ENCODE results near the gene MYPOP.

The MYPOP gene

DNA sequence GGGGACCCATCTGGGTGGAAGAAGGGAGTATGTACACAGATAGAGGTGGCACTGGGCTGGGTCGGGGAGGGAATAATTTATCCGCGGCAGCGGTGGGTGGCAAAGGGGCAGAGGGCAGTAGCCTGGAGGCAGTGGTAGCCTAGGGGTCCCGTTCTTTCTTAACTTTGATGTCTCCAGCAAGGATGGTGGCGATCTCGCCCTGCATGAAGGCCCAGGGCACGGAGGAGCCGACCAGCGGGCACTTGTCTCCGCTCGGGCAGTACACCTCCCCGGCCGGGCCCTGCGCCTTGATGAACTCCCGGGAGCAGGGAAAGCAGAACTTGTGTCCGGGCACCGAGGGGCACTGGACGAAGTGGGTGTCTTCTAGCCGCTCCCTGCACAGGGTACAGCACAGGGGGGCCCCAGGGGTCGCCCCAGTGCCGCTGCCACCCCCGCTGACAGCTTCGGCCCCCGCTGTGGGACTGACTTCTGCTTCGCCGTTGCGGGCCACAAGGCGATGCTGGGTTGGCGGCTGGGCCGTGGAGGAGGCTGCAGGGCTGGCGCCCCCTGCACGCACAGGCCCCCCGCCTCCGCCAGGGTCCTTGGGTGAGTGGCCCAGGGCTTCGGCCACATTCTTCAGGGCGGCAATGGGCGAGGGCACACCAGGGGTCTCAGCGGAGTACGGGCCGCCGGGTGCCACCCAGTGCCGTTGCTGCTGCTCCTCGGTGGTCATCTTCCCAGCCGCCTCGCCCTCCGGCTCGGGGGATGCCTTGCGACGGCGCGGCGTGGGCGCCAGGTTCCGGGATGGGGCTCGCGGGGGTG, 18.3 kb downstream of the MYPOP start:
- TF ChIP-seq, protein P1, sequence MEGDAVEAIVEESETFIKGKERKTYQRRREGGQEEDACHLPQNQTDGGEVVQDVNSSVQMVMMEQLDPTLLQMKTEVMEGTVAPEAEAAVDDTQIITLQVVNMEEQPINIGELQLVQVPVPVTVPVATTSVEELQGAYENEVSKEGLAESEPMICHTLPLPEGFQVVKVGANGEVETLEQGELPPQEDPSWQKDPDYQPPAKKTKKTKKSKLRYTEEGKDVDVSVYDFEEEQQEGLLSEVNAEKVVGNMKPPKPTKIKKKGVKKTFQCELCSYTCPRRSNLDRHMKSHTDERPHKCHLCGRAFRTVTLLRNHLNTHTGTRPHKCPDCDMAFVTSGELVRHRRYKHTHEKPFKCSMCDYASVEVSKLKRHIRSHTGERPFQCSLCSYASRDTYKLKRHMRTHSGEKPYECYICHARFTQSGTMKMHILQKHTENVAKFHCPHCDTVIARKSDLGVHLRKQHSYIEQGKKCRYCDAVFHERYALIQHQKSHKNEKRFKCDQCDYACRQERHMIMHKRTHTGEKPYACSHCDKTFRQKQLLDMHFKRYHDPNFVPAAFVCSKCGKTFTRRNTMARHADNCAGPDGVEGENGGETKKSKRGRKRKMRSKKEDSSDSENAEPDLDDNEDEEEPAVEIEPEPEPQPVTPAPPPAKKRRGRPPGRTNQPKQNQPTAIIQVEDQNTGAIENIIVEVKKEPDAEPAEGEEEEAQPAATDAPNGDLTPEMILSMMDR (IDR thresholded peaks at IDR 0.05; ENCODE audit: low read depth, low read length) = no peak
- H3K4me3 ChIP-seq (replicated peaks in 1 of 2; ENCODE audit: low read depth in 2 of 2, low read length in 2 of 2) = no peak overlapping the region
- DNase-seq (ENCODE audit: low read depth in 2 of 2) = no peak

GRCh38 chr19:45883586-45883880, 18.9 kb downstream of the MYPOP start:
- TF ChIP-seq, protein P1 (IDR thresholded peaks at IDR 0.05; ENCODE audit: low read depth, low read length) = no peak
- no peak for DNase-seq (ENCODE audit: low read depth in 2 of 2)
- H3K4me3 ChIP-seq (replicated peaks in 1 of 2; ENCODE audit: low read depth in 2 of 2, low read length in 2 of 2) = no peak overlapping the region

GRCh38 chr19:45882652-45883585, 19.5 kb downstream of the MYPOP start:
- H3K4me3 ChIP-seq (replicated peaks in 1 of 2; ENCODE audit: low read depth in 2 of 2, low read length in 2 of 2) = peak overlapping the region; percentile 3 to 10
- TF ChIP-seq, protein P1 (IDR thresholded peaks at IDR 0.05; ENCODE audit: low read depth, low read length) = peak; percentile 100
- peak; percentile 91 to 93 for DNase-seq (ENCODE audit: low read depth in 2 of 2)

GRCh38 chr19:45881909-45882528, 20.4 kb downstream of the MYPOP start:
- no peak for DNase-seq (ENCODE audit: low read depth in 2 of 2)
- H3K4me3 ChIP-seq (replicated peaks in 1 of 2; ENCODE audit: low read depth in 2 of 2, low read length in 2 of 2) = no peak overlapping the region
- TF ChIP-seq, protein P1 (IDR thresholded peaks at IDR 0.05; ENCODE audit: low read depth, low read length) = no peak

DNA sequence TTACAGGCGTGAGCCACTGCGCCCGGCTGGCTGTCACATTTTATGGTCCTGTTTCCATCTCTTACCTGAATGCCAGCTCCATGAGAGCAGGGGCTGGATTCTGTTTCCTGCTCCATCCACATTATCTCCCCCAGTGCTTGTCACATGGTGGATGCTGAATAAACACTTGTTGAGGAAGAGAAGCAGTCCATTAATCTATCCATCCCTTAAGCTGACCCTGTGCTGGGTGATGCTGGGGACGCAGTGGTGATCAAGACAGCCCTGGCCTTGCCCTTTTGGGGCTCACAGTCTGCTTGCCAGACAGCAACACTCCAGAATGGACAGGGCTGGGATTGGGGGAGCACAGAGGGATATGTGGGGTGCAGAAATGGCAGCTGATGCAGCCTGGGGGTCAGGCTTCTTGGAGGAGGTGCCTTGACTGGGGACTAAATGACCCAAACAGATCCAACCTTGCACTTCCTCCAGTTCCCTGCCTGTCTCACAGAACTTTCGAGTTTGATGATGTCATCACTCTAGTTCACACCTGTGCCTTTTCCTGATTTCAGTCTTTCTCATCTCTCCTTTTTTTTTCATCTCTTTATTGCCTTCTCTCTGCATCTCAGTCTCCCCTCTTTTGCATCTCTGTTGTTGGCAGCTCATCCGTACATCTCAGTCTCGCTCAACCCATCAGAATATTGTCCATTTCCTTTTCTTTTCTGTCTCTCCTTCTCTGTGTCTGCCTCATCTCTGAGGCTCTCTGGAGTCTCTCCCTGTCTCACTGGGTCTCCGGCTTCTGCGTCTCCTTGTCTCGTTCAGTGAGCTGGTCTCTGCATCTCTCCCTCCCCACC, 21.1 kb downstream of the MYPOP start:
- TF ChIP-seq, protein P1 (IDR thresholded peaks at IDR 0.05; ENCODE audit: low read depth, low read length) = no peak
- no peak for DNase-seq (ENCODE audit: low read depth in 2 of 2)
- H3K4me3 ChIP-seq (replicated peaks in 1 of 2; ENCODE audit: low read depth in 2 of 2, low read length in 2 of 2) = no peak overlapping the region

DNA sequence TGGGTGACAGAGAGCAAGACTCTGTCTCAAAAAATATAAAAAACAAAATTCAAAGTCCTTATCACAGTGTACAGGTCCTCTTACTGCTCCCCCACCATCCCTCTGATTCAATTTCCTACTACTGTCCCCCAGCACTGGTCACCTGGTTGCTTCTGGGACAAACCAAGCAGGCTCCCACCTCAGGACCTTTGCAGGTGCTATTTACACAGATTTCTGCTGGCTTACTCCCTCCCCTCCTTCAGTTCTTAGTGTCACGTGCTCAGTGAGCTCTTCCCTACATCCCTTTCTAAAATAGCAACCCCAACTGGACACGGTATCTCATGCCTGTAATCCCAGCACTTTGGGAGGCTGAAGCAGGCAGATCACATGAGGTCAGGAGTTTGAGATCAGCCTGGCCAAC, 22.4 kb downstream of the MYPOP start:
- DNase-seq (ENCODE audit: low read depth in 2 of 2) = no peak
- TF ChIP-seq, protein P1 (IDR thresholded peaks at IDR 0.05; ENCODE audit: low read depth, low read length) = no peak
- H3K4me3 ChIP-seq (replicated peaks in 1 of 2; ENCODE audit: low read depth in 2 of 2, low read length in 2 of 2) = no peak overlapping the region
